ENCODE measurements around the gene POLR2F.

The POLR2F gene

GRCh38 chr22:37965940-37966664 lies 12.6 kb downstream of the POLR2F start:
- H3K4me3 Mint-ChIP-seq = no peak overlapping the region
- H3K36me3 Mint-ChIP-seq (ENCODE audit: low read depth) = peaks cover 43% of the 10 kb centered on the region
- peaks cover 19% of the 10 kb centered on the region for H3K4me1 Mint-ChIP-seq
- H3K27ac Mint-ChIP-seq = no peak overlapping the region
- no peaks in the 10 kb centered on the region for H3K27me3 Mint-ChIP-seq (ENCODE audit: low read depth)
- no peak for TF ChIP-seq CTCF (IDR thresholded peaks at IDR 0.05; ENCODE audit: unreplicated experiment in 3 of 3)
- H3K9me3 Mint-ChIP-seq = no peaks in the 10 kb centered on the region

GRCh38 chr22:37967147-37967546 lies 13.6 kb downstream of the POLR2F start:
- H3K4me3 Mint-ChIP-seq = no peak overlapping the region
- no peaks in the 10 kb centered on the region for H3K9me3 Mint-ChIP-seq
- no peaks in the 10 kb centered on the region for H3K27me3 Mint-ChIP-seq (ENCODE audit: low read depth)
- TF ChIP-seq CTCF (IDR thresholded peaks at IDR 0.05; ENCODE audit: unreplicated experiment in 3 of 3) = no peak
- peaks cover 32% of the 10 kb centered on the region for H3K36me3 Mint-ChIP-seq (ENCODE audit: low read depth)
- H3K4me1 Mint-ChIP-seq = peaks cover 27% of the 10 kb centered on the region
- H3K27ac Mint-ChIP-seq = no peak overlapping the region

- Mint-ChIP-seq H3K36me3 (ENCODE audit: low read depth) (peaks cover 29% of the 10 kb centered on the region), H3K4me1 (peaks cover 34% of the 10 kb centered on the region), H3K4me3 (no peak overlapping the region), H3K9me3 (no peaks in the 10 kb centered on the region), H3K27me3 (ENCODE audit: low read depth) (no peaks in the 10 kb centered on the region), H3K27ac (no peak overlapping the region)
- no peak for TF ChIP-seq CTCF (IDR thresholded peaks at IDR 0.05; ENCODE audit: unreplicated experiment in 3 of 3)
Measured at GRCh38 chr22:37967637-37968451, 14.3 kb downstream of the POLR2F start.

- Mint-ChIP-seq H3K36me3 (ENCODE audit: low read depth) (peaks cover 29% of the 10 kb centered on the region), H3K4me3 (no peak overlapping the region), H3K9me3 (no peaks in the 10 kb centered on the region), H3K27ac (no peak overlapping the region), H3K27me3 (ENCODE audit: low read depth) (no peaks in the 10 kb centered on the region), H3K4me1 (peaks cover 35% of the 10 kb centered on the region)
- TF ChIP-seq CTCF (IDR thresholded peaks at IDR 0.05; ENCODE audit: unreplicated experiment in 3 of 3) = no peak
Measured at GRCh38 chr22:37968452-37969251, 15.2 kb downstream of the POLR2F start.

- Mint-ChIP-seq H3K9me3 (no peaks in the 10 kb centered on the region), H3K4me3 (no peak overlapping the region)
Measured at GRCh38 chr22:37970864-37971263, 17.4 kb downstream of the POLR2F start.

More at GRCh38 chr22:37970864-37971263, 17.4 kb downstream of the POLR2F start:
- no peak for TF ChIP-seq CTCF (IDR thresholded peaks at IDR 0.05; ENCODE audit: unreplicated experiment in 3 of 3)
- no peaks in the 10 kb centered on the region for H3K27me3 Mint-ChIP-seq (ENCODE audit: low read depth)
- peak overlapping the region; percentile 10 to 62 (median 61) for H3K27ac Mint-ChIP-seq
- peaks cover 30% of the 10 kb centered on the region for H3K36me3 Mint-ChIP-seq (ENCODE audit: low read depth)
- H3K4me1 Mint-ChIP-seq = peaks cover 38% of the 10 kb centered on the region
